DMS53 (cell line): ENCODE data around the gene DAPK2.

Source experiments
- DNase-seq: peaks from one replicate; lab custom pipeline; 2025; lab: John Stamatoyannopoulos, UW

The DAPK2 gene

DNA sequence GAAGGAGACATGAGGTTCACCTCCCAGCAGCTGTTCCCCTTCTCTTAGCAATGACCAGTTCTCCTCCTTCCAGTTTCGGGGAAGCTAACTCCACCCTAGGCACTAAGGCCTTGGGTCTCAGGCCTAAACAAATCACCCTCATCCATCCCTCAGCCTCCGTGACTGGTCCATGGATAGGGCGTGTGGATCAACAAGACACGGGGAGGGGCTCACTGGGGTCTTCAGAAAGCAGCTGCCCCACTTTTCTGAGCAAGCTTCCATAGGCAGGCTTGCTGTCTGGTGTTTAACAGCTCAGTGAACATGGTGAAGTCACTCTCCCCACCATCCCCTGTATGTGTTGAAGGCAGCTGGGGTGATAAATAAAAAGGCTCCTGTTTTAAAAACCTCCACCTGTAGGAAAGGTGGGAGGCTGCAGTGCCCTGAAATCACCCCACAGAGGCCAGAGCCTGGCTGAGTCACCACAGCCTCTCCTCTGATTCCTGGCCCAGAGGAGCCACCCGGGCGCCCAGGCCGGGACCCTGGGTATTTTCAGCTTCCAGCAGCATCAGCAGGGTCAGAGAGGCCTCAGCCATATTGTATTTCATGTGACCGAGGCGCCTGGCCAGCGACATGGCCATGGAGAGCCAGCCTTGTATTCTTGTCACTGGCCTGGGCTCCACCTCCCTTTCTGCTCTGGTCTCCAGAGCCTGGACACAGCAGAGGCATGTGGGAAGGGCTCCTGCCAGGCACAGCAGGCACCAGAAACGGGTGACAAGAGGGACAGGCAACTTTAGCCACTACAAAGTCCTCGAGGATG is 152.2 kb downstream of the DAPK2 start:
- DNase-seq: no peak

- no peak for DNase-seq
These were observed 153.4 kb downstream of the DAPK2 start for GRCh38 chr15:63892794-63893441.

DNA sequence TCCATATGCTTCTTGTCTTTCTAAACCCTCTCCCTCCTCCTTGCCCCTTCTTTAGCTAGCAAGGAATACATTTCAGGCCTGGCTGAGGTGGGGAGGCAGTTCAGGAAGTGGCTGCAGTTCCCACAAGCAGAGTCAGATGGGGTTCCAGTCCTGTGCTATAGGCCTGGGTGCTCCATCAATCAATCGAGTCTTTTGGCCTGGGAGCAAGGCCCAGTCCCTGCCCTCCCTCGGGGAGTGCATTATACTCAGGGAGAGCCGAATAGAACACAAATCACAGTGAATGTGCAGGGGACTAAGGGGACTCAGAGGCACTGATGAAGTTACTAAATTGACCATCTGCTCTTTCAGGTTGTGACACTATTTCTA is 154.5 kb downstream of the DAPK2 start:
- no peak for DNase-seq

DNA sequence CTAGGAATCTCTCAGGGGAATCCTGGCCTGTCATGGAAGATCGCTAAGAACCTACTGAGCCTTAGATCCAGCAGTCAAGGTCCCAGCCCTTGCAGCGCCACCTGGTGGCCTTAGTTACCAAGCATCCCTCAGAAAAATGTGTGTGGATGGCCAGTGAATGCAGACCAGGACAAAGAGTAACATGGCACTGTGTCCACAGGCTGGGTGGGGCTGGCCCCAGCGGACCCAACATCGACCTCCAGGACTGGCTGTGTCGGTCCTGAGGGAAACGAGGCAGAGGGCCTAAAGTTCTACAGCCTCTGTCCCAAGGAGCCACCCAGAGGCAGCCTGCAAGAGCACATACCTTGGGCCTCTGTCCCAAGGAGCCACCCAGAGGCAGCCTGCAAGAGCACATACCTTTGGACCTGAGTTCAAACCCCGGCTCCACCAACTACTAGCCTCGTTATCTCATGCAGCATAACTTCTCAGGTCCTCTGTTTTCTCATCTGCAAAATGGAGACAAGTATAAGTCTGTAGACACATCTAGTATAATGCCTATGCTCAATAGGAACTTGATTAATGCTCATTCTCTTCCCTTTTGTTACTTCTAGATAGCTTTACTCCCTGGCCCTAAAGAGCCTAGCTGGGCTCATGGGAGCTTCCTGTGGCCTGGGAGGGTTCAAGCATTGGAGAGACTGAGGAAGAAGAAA is 155.1 kb downstream of the DAPK2 start:
- DNase-seq: peak; percentile 87

DNA sequence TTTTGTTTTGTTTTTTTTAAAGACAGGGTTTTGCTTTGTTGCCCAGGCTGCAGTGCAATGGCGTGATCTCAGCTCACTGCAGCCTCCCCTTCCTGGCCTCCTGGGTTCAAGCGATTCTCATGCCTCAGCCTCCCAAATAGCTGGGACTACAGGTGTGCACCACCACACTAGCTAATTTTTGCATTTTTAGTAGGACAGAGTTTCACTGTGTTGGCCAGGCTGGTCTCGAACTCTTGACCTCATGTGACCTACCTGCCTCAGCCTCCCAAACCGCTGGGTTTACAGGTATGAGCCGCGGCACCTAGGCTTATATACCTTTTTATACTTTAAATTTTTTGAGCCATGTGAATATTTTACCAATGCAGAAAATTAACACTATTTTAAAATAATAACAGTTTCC is 155.7 kb downstream of the DAPK2 start:
- no peak for DNase-seq

DNA sequence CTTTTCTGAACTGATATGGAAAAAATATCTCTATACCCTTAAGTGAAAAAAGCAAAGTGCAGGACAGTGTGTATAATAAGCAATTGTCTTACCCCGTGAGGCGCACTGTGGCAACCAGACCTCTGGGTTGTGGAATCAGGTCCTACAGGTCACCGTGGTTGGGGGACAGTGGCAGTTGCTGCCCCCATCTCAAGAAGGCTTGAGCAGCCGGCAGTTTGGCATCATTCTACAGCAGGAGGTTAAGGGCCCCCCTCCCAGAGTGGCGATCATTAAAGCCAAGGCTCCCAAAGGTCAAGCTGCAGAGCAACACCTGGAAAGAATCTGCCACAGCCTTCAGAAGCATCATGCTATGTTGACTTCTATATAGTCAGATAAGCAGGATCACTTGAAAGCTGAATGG is 156.5 kb downstream of the DAPK2 start:
- no peak for DNase-seq

DNA sequence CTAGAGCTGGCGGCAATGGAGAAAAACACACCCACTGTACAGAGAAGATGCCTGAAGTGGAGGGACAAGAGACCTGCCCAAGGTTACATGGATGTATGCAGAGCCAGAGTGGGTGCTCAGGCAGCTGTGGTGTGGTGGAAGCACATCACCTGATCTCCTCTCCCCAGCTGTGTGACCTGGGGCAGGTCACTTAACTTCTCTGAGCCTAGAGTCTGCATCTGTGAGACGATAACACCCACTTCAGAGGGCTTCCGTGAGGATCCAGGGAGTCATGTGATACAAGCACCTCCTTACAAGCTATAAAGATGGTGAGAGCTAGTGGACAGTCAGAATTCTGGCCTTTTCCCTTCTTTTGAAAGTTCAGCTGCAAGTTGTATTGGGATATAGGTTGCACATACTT is 157.5 kb downstream of the DAPK2 start:
- no peak for DNase-seq

GRCh38 chr15:63888146-63888545 is 158.1 kb downstream of the DAPK2 start:
- no peak for DNase-seq

DNA sequence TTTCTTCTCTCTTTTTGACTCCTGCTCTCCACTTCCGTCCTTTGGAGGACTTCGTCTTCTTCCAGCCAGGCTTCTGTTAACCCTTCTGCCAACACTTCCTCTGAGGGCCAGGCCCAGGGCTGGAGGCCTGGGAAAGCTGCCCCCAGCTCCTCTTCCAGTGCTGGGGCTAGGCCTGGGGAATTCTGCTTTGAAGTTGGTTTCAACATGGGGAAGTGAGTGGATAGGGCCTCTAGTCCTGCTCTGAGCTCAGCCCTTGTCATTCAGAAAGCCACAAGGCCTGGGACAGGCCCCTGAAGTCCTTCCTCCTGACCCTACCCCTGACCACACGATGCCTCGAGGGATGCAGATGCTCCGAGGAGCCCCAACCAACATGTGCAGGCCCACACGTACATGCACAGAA is 158.7 kb downstream of the DAPK2 start:
- no peak for DNase-seq

- DNase-seq: no peak
These were observed 161.3 kb downstream of the DAPK2 start for GRCh38 chr15:63884953-63885352.

DNA sequence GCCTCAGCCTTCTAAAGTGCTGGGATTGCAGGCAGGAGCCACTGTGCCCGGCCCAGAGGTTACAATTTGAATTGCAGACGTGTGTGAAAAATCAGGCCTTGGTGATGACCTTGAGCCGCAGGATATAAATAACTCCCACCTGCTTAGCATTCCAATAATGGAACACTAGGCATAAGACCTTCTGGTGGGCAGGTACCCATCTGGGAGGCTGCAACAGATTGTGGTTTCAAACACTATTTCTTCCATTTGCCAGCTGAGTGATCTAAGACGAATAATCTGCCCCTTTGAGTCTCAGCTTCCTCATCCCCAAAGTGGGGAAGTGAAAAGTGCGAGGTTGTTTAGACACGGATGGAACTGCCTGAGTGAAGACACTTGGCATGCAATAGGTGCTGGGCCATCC is 164.9 kb downstream of the DAPK2 start:
- DNase-seq: no peak

DNA sequence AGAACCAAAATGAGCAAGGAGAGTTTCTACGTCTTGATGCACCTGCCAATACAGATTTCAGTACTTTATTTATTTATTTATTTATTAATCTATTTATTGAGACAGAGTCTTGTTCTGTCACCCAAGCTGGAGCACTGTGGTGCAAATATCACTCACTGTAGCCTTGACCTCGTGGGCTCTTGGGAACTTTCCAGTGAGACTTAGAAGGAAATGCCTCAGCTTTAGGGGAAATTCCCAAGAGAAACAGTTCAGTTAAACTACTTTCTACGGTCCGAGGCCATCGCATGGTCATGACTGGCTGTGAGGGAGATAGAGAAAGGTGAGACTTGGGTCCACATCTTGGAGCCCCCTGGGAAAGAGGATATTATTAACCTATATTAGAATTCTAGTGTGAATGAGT is 165.5 kb downstream of the DAPK2 start:
- no peak for DNase-seq

GRCh38 chr15:63879995-63880394 is 166.3 kb downstream of the DAPK2 start:
- DNase-seq: no peak

GRCh38 chr15:63879211-63879610 is 167.1 kb downstream of the DAPK2 start:
- no peak for DNase-seq

DNA sequence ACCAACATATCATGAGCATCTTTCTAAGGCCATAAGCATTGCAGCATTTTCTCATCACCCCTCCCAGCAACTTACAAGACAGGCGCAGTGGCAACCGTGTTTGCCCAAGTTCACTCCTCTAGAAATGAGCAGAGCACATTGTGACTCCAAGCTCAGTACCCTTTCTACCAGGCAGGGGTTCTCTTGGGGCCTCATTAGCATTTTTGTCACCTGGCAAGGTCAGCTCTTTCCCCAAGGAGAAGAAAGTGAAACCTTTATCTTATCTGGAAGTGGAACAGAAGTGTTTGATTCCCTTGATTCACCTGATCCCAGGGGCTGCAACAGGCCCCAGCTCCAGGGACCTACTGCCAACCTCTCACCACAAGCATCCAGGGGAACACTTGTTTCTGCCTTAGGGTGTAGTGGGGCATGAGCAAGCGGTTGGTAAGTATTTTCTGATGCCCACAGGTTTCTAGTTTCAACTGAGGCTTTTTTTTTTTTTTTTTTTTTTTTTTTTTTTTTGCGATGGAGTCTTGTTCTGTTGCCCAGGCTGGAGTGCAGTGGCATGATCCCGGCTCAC is 168.5 kb downstream of the DAPK2 start:
- no peak for DNase-seq

GRCh38 chr15:63876085-63876662 is 170.1 kb downstream of the DAPK2 start:
- no peak for DNase-seq

GRCh38 chr15:63874616-63875015 is 171.7 kb downstream of the DAPK2 start:
- DNase-seq: no peak

DNA sequence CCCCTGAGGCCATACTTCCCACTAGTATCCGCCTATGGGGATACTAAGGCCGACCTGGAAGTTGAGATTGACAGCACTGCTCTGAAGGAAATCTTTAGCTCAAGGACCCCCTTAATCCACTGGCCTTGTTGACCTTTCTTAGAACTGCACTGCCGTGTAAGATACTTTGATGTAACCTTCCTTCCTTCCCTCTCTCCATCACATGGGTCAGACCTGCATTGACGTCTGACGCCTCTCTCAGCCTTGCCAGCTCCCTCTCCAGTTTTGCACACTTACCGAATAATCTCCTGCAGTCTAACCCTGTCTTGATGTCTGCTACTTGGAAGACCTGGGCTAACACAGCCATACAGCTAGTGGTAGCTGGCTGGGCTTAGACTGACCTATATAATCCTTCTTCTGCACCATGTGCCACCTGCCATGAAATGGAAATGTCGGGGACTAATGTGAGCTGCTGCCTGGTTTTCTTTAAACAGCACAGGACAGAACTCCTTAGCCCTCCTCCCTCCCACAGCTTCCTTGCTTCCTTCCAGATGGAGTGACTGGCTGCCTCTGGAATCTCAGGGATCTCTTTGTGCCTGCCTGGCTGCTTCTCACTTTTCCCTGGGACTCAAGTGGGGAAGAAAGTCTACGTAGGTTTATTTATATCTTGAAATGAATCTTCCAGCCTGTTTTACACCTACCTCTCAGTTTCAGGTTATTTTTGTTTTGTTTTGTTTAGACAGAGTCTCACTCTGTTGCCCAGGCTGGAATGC is 173.3 kb downstream of the DAPK2 start:
- no peak for DNase-seq

DNA sequence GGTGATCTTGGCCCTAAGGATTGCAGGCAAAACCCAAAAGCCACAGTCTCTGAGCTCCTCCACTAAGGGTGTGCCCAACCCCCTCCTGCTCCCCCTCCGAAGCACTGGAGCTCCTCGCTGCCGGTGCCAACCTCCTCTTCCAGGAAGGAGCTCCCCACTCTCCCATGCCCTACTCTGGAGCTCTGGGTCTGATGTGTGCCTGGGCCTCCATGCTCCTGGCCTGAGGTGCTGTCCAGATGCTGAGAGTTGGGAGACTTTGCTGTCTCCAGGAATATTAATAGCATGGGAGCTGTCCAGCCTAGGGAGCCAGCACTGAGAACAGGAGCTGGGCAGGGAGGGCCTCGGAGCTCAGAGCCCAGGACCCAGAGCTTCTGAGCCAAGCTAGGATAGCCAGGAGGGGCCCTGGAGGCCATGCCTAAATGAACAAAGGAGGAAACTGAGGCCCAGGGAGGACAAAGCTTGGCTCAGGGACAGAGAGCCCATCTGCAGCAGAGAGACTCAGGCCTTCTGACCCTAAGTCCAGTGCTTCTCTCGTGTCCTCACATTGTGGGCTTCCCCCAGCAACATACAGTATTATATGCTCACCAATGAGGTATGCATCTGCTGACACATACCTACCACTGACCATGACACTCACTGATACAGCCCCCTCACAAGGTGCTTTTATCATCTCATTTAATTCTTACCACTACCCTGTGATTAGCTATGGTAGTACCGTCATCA is 175.6 kb downstream of the DAPK2 start:
- DNase-seq: peak; percentile 16

DNA sequence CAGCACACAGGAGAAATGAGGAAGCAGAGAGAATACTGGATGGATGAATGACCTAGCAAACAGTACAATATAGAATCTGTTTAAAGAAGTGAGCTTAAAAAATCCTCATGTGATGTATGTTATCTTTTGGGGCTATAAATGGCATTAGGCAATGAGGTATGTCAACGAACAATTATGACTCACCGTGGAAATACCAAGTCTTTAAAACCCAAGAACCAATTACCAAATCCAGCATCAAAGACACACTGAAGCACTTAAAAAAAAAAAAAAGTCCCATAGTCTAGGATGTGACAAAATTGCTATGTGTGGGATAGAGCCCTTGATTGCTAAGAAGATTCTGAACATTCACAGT is 176.3 kb downstream of the DAPK2 start:
- peak; percentile 14 for DNase-seq

GRCh38 chr15:63869371-63870042 is 176.8 kb downstream of the DAPK2 start:
- no peak for DNase-seq
